Naive B cell (primary cell): Measurements from ENCODE around the gene GMPR2. TPM values are rescaled to one million over a fixed set of nuclear protein-coding genes. Genes with fewer than 3 reads are reported as not detected.

ENCODE experiments used
- ATAC-seq, 2 donors: fragments of 150-1000 bp; cut with Tn5 transposase; 2 replicates each; pipeline ENCODE4 v1.10.0; 2021; ENCODE audit warnings: low read depth in 2 of 2, mild to moderate bottlenecking in 2 of 2, moderate library complexity in 2 of 2
- DNase-seq: peaks from one replicate; pipeline ENCODE4 v3.0.0; 2022
- H3K27ac Mint-ChIP-seq, 6 donors: one replicate each; pipeline ENCODE4 v1.8.0; 2020 to 2022; ENCODE audit warnings: mild to moderate bottlenecking in 6 of 6, mixed read lengths in 6 of 6, moderate library complexity in 5 of 6, inconsistent platforms in 2 of 6
- H3K27me3 Mint-ChIP-seq, 3 donors: one replicate each; pipeline ENCODE4 v1.8.0; 2021 to 2022; ENCODE audit warnings: mixed read lengths in 3 of 3, mild to moderate bottlenecking in 1 of 3
- H3K36me3 Mint-ChIP-seq, 2 donors: one replicate each; pipeline ENCODE4 v1.8.0; 2020 to 2022; ENCODE audit warnings: mixed read lengths in 2 of 2, inconsistent platforms in 1 of 2, mild to moderate bottlenecking in 1 of 2
- H3K4me1 Mint-ChIP-seq, 3 donors: one replicate each; pipeline ENCODE4 v1.8.0; 2020 to 2022; ENCODE audit warnings: mixed read lengths in 3 of 3, inconsistent platforms in 1 of 3, mild to moderate bottlenecking in 1 of 3, moderate library complexity in 1 of 3
- H3K4me3 Mint-ChIP-seq, 8 donors: one replicate each; pipeline ENCODE4 v1.8.0; 2020 to 2022; ENCODE audit warnings: mild to moderate bottlenecking in 8 of 8, mixed read lengths in 8 of 8, moderate library complexity in 8 of 8, inconsistent platforms in 2 of 8
- H3K9me3 Mint-ChIP-seq, 7 donors: one replicate each; pipeline ENCODE4 v1.8.0; 2020 to 2022; ENCODE audit warnings: mixed read lengths in 7 of 7, mild to moderate bottlenecking in 5 of 7, inconsistent platforms in 2 of 7, moderate library complexity in 1 of 7
- polyA plus RNA-seq, 6 donors: library from polyadenylated mRNA; unstranded; fragments of 300-500 nt; fragmentation: Illumina TruSeq; gene quantifications; one replicate each; pipeline ENCODE4 v1.2.3, GENCODE V29; 2021; ENCODE audit warnings: low read depth in 6 of 6

GMPR2 gene
- polyA plus RNA-seq, 6 donors from 2014 or later: 90.3 to 120 (median 99.2) TPM

GRCh38 chr14:24226473-24226872, 6.3 kb upstream of the GMPR2 start:
- Mint-ChIP-seq H3K4me1 (peaks cover 18 to 31% (median 23%) of the 10 kb centered on the region in 3 donors), H3K27ac (no peak overlapping the region), H3K36me3 (no peaks in the 10 kb centered on the region), H3K27me3 (no peaks in the 10 kb centered on the region), H3K9me3 (no peaks in the 10 kb centered on the region), H3K4me3 (peak overlapping the region in 1 of 8 donors; percentile 62)
- ATAC-seq: no peak
- DNase-seq: no peak

- no peaks in the 10 kb centered on the region for H3K9me3 Mint-ChIP-seq
- DNase-seq (no peak), ATAC-seq (no peak)
- no peaks in the 10 kb centered on the region for H3K27me3 Mint-ChIP-seq
- peak overlapping the region in 1 of 8 donors; percentile 41 for H3K4me3 Mint-ChIP-seq
- H3K4me1 Mint-ChIP-seq: peaks cover 24 to 51% (median 40%) of the 10 kb centered on the region in 3 donors
- H3K36me3 Mint-ChIP-seq: no peaks in the 10 kb centered on the region
- H3K27ac Mint-ChIP-seq: peak overlapping the region in 2 of 6 donors; percentile 2 to 19
Measured at GRCh38 chr14:24228902-24229301, 3.8 kb upstream of the GMPR2 start.

GRCh38 chr14:24231263-24232120, 1.2 kb upstream of the GMPR2 start:
- no peaks in the 10 kb centered on the region for H3K27me3 Mint-ChIP-seq
- peak overlapping the region; percentile 20 to 98 (median 86) for H3K27ac Mint-ChIP-seq
- peaks cover 32 to 54% (median 45%) of the 10 kb centered on the region in 3 donors for H3K4me1 Mint-ChIP-seq
- H3K4me3 Mint-ChIP-seq: peak overlapping the region; percentile 82 to 100 (median 99)
- DNase-seq (no peak), ATAC-seq (no peak)
- H3K9me3 Mint-ChIP-seq: no peaks in the 10 kb centered on the region
- peaks cover 9% of the 10 kb centered on the region in 2 donors for H3K36me3 Mint-ChIP-seq

GRCh38 chr14:24232121-24232644, 546 bp upstream of the GMPR2 start, which contains the start of gene NEDD8:
NEDD8 (minus strand) TSS chr14:24232367; CDS start chr14:24232267, 100 bp downstream.
- Mint-ChIP-seq H3K9me3 (no peaks in the 10 kb centered on the region), H3K4me1 (peaks cover 36 to 56% (median 47%) of the 10 kb centered on the region in 3 donors), H3K27me3 (no peaks in the 10 kb centered on the region), H3K36me3 (peaks cover 9 to 16% of the 10 kb centered on the region in 2 donors), H3K27ac (peak within 1 kb of the TSS; percentile 85 to 98 (median 97)), H3K4me3 (peak within 1 kb of the TSS; percentile 82 to 100 (median 99))
- ATAC-seq (peak; percentile 81 to 84), DNase-seq (peak; percentile 89)

- H3K27ac Mint-ChIP-seq: peak overlapping the region in 2 of 6 donors; percentile 68 to 97
- peaks cover 18 to 29% of the 10 kb centered on the region in 2 donors for H3K36me3 Mint-ChIP-seq
- peak overlapping the region; percentile 82 to 100 (median 99) for H3K4me3 Mint-ChIP-seq
- H3K27me3 Mint-ChIP-seq: no peaks in the 10 kb centered on the region
- no peak for ATAC-seq
- H3K4me1 Mint-ChIP-seq: peaks cover 45 to 63% (median 56%) of the 10 kb centered on the region in 3 donors
- no peak for DNase-seq
- H3K9me3 Mint-ChIP-seq: no peaks in the 10 kb centered on the region
Measured at GRCh38 chr14:24233538-24233866, 773 bp downstream of the GMPR2 start.

GRCh38 chr14:24234095-24235005, 1.6 kb downstream of the GMPR2 start:
- ATAC-seq: no peak
- H3K27ac Mint-ChIP-seq: peak overlapping the region in 4 of 6 donors; percentile 17 to 72 (median 48)
- no peaks in the 10 kb centered on the region for H3K9me3 Mint-ChIP-seq
- H3K4me3 Mint-ChIP-seq: peak overlapping the region in 7 of 8 donors; percentile 24 to 99 (median 67)
- no peaks in the 10 kb centered on the region for H3K27me3 Mint-ChIP-seq
- H3K36me3 Mint-ChIP-seq: peaks cover 18 to 30% of the 10 kb centered on the region in 2 donors
- H3K4me1 Mint-ChIP-seq: peaks cover 49 to 71% (median 64%) of the 10 kb centered on the region in 3 donors
- no peak for DNase-seq

- Mint-ChIP-seq H3K27ac (peak overlapping the region in 4 of 6 donors; percentile 42 to 86 (median 74)), H3K27me3 (no peaks in the 10 kb centered on the region), H3K36me3 (peaks cover 18 to 30% of the 10 kb centered on the region in 2 donors), H3K4me1 (peaks cover 64 to 83% (median 79%) of the 10 kb centered on the region in 3 donors), H3K4me3 (peak overlapping the region in 1 of 8 donors; percentile 94), H3K9me3 (no peaks in the 10 kb centered on the region)
- DNase-seq (no peak), ATAC-seq (no peak)
Measured at GRCh38 chr14:24235804-24236688, 3.3 kb downstream of the GMPR2 start.

- H3K27ac Mint-ChIP-seq: peak overlapping the region in 3 of 6 donors; percentile 41 to 83 (median 74)
- H3K27me3 Mint-ChIP-seq: no peaks in the 10 kb centered on the region
- H3K4me3 Mint-ChIP-seq: peak overlapping the region in 3 of 8 donors; percentile 35 to 94 (median 66)
- H3K4me1 Mint-ChIP-seq: peaks cover 58 to 79% (median 73%) of the 10 kb centered on the region in 3 donors
- DNase-seq: no peak
- peaks cover 18 to 30% of the 10 kb centered on the region in 2 donors for H3K36me3 Mint-ChIP-seq
- no peak for ATAC-seq
- no peaks in the 10 kb centered on the region for H3K9me3 Mint-ChIP-seq
Measured at GRCh38 chr14:24236689-24237462, 4.1 kb downstream of the GMPR2 start.

GRCh38 chr14:24237463-24237955, 4.8 kb downstream of the GMPR2 start:
- Mint-ChIP-seq H3K36me3 (peaks cover 18 to 30% of the 10 kb centered on the region in 2 donors), H3K9me3 (no peaks in the 10 kb centered on the region), H3K4me3 (peak overlapping the region in 2 of 8 donors; percentile 66 to 94), H3K4me1 (peaks cover 54 to 80% (median 73%) of the 10 kb centered on the region in 3 donors), H3K27me3 (no peaks in the 10 kb centered on the region), H3K27ac (peak overlapping the region in 4 of 6 donors; percentile 26 to 83 (median 66))
- ATAC-seq (no peak), DNase-seq (no peak)

- Mint-ChIP-seq H3K4me1 (peaks cover 54 to 79% (median 75%) of the 10 kb centered on the region in 3 donors), H3K9me3 (no peaks in the 10 kb centered on the region), H3K4me3 (peak overlapping the region in 2 of 8 donors; percentile 75 to 94), H3K27me3 (no peaks in the 10 kb centered on the region), H3K36me3 (peaks cover 18 to 30% of the 10 kb centered on the region in 2 donors), H3K27ac (peak overlapping the region in 4 of 6 donors; percentile 58 to 91 (median 74))
- DNase-seq (no peak), ATAC-seq (no peak)
Measured at GRCh38 chr14:24238123-24238522, 5.4 kb downstream of the GMPR2 start.

- ATAC-seq (no peak), DNase-seq (no peak)
- H3K27me3 Mint-ChIP-seq: no peaks in the 10 kb centered on the region
- H3K4me3 Mint-ChIP-seq: peak overlapping the region in 4 of 8 donors; percentile 34 to 94 (median 77)
- peaks cover 54 to 79% (median 75%) of the 10 kb centered on the region in 3 donors for H3K4me1 Mint-ChIP-seq
- H3K36me3 Mint-ChIP-seq: peaks cover 18 to 30% of the 10 kb centered on the region in 2 donors
- H3K27ac Mint-ChIP-seq: peak overlapping the region in 3 of 6 donors; percentile 11 to 91 (median 58)
- no peaks in the 10 kb centered on the region for H3K9me3 Mint-ChIP-seq
Measured at GRCh38 chr14:24238527-24239037, 5.9 kb downstream of the GMPR2 start.
